KMS-11 (cell line): ENCODE measurements around the gene FAM107B.

Source experiments
- H2AFZ ChIP-seq: fragments of 200-600 bp; sonication (generic); 2 replicates; pipeline ENCODE4 v1.6.1; 2016; ENCODE audit warnings: antibody characterized with exemption, mixed run types, low read depth
- H3K27ac ChIP-seq: fragments of 200-600 bp; sonication (generic); 2 replicates; pipeline ENCODE4 v1.6.1; 2016; ENCODE audit warnings: mild to moderate bottlenecking, mixed run types
- H3K27me3 ChIP-seq: fragments of 200-600 bp; sonication (generic); 2 replicates; pipeline ENCODE4 v1.6.1; 2017; ENCODE audit warnings: mild to moderate bottlenecking, low read depth, mixed run types, moderate library complexity; ENCODE audit not compliant: insufficient read depth
- H3K36me3 ChIP-seq: fragments of 200-600 bp; sonication (generic); 2 replicates; pipeline ENCODE4 v1.6.1; 2017; ENCODE audit warnings: mild to moderate bottlenecking, mixed run types; ENCODE audit not compliant: insufficient read depth
- H3K4me1 ChIP-seq: fragments of 200-600 bp; sonication (generic); 2 replicates; pipeline ENCODE4 v1.6.1; 2016; ENCODE audit warnings: mild to moderate bottlenecking, low read depth, mixed run types; ENCODE audit not compliant: poor library complexity, severe bottlenecking
- H3K4me2 ChIP-seq: fragments of 200-600 bp; sonication (generic); 2 replicates; pipeline ENCODE4 v1.7.0; 2016; ENCODE audit warnings: mild to moderate bottlenecking, mixed run types
- H3K4me3 ChIP-seq: fragments of 200-600 bp; sonication (generic); IDR thresholded peaks from 2 replicates; pipeline ENCODE4 v1.6.1; 2017; ENCODE audit warnings: low read depth, low read length, mixed read lengths; ENCODE audit not compliant: insufficient read depth
- H3K79me2 ChIP-seq: fragments of 200-600 bp; sonication (generic); 2 replicates; pipeline ENCODE4 v1.6.1; 2016; ENCODE audit warnings: low read depth, mixed run types; ENCODE audit not compliant: insufficient read depth
- H3K9ac ChIP-seq: fragments of 200-600 bp; sonication (generic); 2 replicates; pipeline ENCODE4 v1.6.1; 2016; ENCODE audit warnings: mild to moderate bottlenecking, mixed run types
- H4K20me1 ChIP-seq: fragments of 200-600 bp; sonication (generic); 2 replicates; pipeline ENCODE4 v1.6.1; 2016; ENCODE audit warnings: mild to moderate bottlenecking, mixed run types; ENCODE audit not compliant: insufficient read depth
- CTCF ChIP-seq: fragments of 200-600 bp; sonication (generic); conservative IDR thresholded peaks from 2 replicates; pipeline ENCODE4 v1.6.1; 2017; ENCODE audit warnings: low read depth, mild to moderate bottlenecking, antibody characterized with exemption, low read length, moderate library complexity, mixed read lengths

The FAM107B gene

GRCh38 chr10:14616465-14616864, 158.2 kb downstream of the FAM107B start:
- no peak overlapping the region for H3K4me3 ChIP-seq

DNA sequence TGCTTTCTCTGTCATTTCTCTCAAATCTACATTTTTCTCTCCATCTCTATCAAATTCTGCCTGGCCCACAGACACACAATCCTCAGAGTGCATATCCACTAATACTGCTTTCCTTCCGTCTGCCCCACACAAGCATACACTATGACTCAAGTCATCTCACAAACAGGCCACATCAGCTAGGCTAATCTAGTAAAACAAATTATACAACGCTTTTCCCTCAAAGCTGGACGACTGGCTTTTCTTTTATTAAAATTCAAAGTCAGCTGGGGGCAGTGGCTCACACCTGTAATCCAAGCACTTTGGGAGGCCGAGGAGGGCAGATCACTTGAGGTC, 161.1 kb downstream of the FAM107B start:
- H3K4me3 ChIP-seq, result no peak overlapping the region
- H3K27me3 ChIP-seq, result no peaks in the 10 kb centered on the region
- H3K79me2 ChIP-seq, result no peaks in the 10 kb centered on the region
- no peaks in the 10 kb centered on the region for H4K20me1 ChIP-seq
- no peaks in the 10 kb centered on the region for H3K36me3 ChIP-seq
- H3K4me1 ChIP-seq, result no peaks in the 10 kb centered on the region
- H3K27ac ChIP-seq, result no peak overlapping the region
- H2AFZ ChIP-seq, result no peak overlapping the region
- H3K4me2 ChIP-seq, result no peak overlapping the region
- no peak for TF ChIP-seq CTCF
- H3K9ac ChIP-seq, result no peak overlapping the region

More at GRCh38 chr10:14616465-14616864, 158.2 kb downstream of the FAM107B start:
- Histone ChIP-seq H2AFZ (no peak overlapping the region), H3K36me3 (no peaks in the 10 kb centered on the region), H3K27ac (no peak overlapping the region), H3K4me2 (no peak overlapping the region), H3K27me3 (no peaks in the 10 kb centered on the region), H4K20me1 (no peaks in the 10 kb centered on the region), H3K79me2 (no peaks in the 10 kb centered on the region), H3K9ac (no peak overlapping the region), H3K4me1 (no peaks in the 10 kb centered on the region)
- no peak for TF ChIP-seq CTCF

DNA sequence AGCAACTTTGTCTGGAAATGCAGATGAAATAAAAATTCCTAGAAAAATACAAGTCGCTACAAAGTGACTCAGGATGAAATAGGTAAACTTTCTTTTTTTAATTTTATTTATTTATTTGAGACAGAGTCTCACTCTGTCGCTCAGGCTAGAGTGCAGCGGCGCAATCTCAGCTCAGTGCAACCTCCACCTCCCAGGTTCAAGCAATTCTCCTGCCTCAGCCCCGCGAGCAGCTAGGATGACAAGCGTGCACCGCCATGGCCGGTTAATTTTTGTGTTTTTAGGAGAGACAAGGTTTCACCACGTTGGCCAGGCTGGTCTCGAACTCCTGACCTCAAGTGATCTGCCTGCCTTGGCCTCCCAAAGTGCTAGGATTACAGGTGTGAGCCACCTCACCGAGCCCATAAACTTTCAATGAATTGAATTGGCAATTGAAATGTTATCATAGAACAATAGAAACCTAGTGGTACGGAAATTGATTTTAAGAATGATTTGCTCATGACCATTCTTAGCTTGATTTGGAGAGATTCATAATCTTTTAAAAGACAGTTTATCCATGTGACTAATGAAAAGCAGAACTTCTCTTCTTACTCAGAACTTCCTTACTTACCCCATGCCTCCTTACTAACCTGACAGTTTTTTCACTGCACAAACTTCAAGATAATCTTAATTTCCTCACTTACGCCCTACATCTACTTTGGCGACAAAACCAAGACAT, 161.7 kb downstream of the FAM107B start:
- no peaks in the 10 kb centered on the region for H3K4me1 ChIP-seq

GRCh38 chr10:14611968-14612693, 162.6 kb downstream of the FAM107B start:
- Histone ChIP-seq H2AFZ (no peak overlapping the region), H3K4me3 (no peak overlapping the region), H3K9ac (no peak overlapping the region), H3K27ac (no peak overlapping the region), H3K79me2 (no peaks in the 10 kb centered on the region), H3K27me3 (no peaks in the 10 kb centered on the region), H3K36me3 (no peaks in the 10 kb centered on the region), H3K4me2 (no peak overlapping the region), H3K4me1 (no peaks in the 10 kb centered on the region), H4K20me1 (no peaks in the 10 kb centered on the region)
- no peak for TF ChIP-seq CTCF

More for the DNA sequence above, 161.7 kb downstream of the FAM107B start:
- Histone ChIP-seq H3K4me3 (no peak overlapping the region), H3K27ac (no peak overlapping the region), H3K27me3 (no peaks in the 10 kb centered on the region), H2AFZ (no peak overlapping the region), H3K4me2 (no peak overlapping the region), H4K20me1 (no peaks in the 10 kb centered on the region), H3K9ac (no peak overlapping the region), H3K79me2 (no peaks in the 10 kb centered on the region), H3K36me3 (no peaks in the 10 kb centered on the region)
- no peak for TF ChIP-seq CTCF
